GM12892 (cell line): ENCODE data around the gene IL13.
A peak's percentile ranks its signal among the peaks of the same experiment; 100 is the strongest.
"Not testable (repeated sequence)": the region's sequence is repeated elsewhere in the genome, so short reads cannot be mapped to it uniquely, and the experiment has no call there.

Source experiments
- DNase-seq: peaks from one replicate; pipeline ENCODE4 v3.0.0; 2011; ENCODE audit not compliant: insufficient read length
- FAIRE-seq: peaks from 2 replicates; lab custom pipeline; 2011; peaks lifted over from hg19 to GRCh38; lab: Jason Lieb, UNC
- POLR2A ChIP-seq: IDR thresholded peaks from 2 replicates; pipeline ENCODE4 v1.6.1; 2011; ENCODE audit warnings: low read depth, low read length, control low read depth
- POLR2AphosphoS5 ChIP-seq: IDR thresholded peaks from 2 replicates; pipeline ENCODE4 v1.6.1; 2011; ENCODE audit warnings: low read depth, low read length, control low read depth
- TAF1 ChIP-seq: IDR thresholded peaks from 2 replicates; pipeline ENCODE4 v1.6.1; 2011; ENCODE audit warnings: low read depth, mild to moderate bottlenecking, control low read depth, low read length, borderline replicate concordance

Gene IL13

DNA sequence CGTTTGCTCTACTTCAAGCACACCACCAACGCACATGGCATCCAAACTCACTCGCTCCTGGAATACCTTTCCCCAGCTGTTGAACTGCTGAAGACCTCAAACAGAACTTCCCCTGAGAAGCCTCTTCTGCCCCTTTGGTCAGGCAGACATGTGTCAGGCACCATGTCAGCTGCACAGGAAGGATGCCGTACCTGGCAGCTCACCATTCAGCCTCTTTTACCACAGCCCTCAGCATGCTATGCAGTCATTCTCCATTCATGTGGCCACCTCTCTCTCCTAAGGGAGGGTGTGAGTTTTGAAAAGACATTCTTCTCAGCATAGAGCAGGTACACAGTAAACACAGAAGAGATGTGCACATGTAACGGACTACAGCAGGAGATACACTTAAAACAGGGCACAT, 30.0 kb downstream of the IL13 start:
- DNase-seq, result no peak

DNA sequence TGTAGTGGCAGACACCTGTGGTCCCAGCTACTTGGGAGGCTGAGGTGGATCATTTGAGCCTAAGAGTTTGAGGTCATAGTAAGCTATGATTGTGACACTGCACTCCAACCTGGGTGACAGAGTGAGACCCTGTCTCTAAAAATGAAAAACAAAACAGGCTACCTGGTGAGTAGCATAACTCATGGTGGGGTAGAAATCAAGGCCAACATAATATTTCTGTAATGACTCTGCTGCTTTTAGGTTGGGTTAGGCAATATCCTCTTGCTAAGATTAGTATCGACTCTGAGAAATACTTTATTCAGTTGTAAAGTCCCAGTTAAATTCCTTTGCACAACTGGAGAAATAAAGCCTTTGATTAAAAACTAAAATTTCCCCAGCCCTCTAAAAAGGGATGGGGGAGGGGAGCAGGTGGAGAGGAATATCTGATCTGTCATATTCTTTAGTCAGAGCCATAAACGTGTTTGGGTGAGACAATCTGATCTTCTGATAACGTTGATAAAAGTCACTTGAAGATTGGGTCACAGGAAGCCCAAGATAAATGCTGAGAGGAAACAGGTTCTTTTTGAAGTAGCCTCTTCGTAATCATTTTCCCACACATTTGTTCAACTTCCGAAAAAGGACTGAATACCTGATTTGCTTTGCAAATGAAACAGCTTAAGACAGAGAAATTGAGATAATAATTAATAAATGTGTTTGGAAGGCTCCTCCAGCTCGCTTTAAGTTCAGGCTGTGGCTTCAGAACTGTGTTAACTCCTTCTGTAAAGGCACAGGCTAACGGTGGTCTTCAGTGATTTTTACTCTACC, 30.8 kb downstream of the IL13 start:
- no peak for FAIRE-seq
- no peak for TF ChIP-seq TAF1
- TF ChIP-seq POLR2A, result no peak
- no peak for TF ChIP-seq POLR2AphosphoS5
- no peak for DNase-seq

More for the DNA sequence above, 30.0 kb downstream of the IL13 start:
- no peak for TF ChIP-seq POLR2AphosphoS5
- TF ChIP-seq TAF1, result no peak
- peak; percentile 53 for FAIRE-seq

DNA sequence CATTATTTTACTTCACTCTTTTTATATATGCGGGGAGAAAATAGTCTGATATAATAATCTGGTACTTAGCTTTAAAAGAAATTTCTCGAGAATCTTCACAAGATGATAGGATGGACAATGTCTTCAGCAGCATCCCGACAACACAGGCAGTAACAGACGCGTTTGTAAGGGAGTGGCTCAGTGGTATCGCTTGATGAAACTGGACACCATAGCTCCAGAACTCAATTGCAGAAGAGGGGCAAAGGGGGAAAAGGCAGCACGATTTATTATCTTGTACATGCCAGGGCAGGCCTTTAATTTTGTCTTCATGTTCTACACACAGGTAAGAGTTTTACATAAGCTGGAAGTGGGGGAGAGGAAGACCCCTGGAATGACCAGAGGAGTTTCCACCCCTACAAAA, 31.5 kb downstream of the IL13 start:
- DNase-seq (no peak), FAIRE-seq (no peak)
- no peak for TF ChIP-seq POLR2A
- TF ChIP-seq TAF1, result no peak
- TF ChIP-seq POLR2AphosphoS5, result no peak

DNA sequence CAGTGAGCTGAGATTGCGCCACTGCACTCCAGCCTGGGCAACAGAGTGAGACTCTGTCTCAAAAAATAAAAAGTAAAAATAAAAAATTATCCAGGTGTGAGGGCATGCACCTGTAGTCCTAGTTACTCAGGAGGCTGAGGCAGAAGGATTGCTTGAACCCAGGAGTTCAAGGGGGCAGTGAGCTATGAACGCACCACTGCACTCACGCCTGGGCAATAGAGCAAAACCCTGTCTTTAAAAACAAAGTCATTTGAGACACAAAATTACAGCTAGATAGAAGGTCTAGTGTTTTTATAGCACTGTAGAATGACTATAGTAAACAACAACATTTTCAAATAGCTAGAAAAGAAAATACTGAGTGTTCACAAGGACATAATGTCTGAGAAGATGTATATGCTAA, 32.2 kb downstream of the IL13 start:
- TF ChIP-seq POLR2A (no peak), TAF1 (no peak)
- no peak for FAIRE-seq

DNA sequence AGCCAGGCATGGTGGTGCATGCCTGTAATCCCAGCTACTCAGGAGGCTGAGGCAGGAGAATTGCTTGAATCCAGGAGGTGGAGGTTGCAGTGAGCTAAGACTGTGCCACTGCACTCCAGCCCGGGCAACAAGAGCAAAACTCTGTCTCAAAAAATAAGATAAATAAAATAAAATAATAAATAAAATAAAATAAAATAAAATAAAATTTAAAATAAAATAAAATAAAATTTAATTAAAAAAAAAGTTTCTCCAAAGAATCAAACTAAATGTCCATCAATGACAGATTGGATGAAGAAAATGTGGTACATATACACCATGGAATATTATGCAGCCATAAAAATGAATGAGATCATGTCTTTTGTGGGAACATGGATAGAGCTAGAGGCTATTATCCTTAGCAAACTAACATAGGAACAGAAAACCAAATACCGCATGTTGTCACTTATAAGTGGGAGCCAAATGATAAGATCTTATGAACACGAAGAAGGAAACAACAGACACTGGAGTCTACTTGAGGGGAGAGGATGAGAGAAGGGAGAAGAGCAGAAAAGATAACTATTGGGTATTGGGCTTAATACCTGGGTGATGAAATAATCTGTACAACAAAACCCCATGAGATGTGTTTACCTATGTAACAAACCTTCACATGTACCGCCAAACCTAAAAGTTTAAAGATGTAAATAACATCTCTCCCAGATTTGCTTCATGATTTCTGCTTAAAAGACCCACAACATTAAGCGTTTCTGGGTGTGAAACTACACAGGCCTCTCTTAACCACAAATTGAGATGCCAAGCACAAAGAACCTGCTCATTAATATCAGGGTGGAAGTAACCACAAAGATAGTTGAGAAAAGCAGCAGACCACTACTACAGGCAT, 34.0 kb downstream of the IL13 start:
- not testable (repeated sequence) for DNase-seq, FAIRE-seq

More for the DNA sequence above, 32.2 kb downstream of the IL13 start:
- no peak for DNase-seq

DNA sequence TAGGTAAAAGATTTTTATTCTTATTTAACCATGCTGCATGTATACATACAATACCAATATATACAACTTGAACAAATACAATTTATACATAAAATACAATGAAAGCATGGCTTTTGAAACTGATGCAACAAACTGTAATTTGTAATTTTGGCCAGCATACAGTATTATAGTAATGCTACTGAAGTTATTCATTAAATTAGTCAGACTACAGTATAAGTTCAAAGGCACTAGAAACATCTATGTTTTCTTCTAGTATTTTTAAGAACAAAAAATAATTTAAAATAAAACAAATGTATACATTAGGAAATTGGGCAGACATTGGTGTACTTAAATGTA, 34.6 kb downstream of the IL13 start:
- no peak for FAIRE-seq
- TF ChIP-seq POLR2A, result no peak
- no peak for DNase-seq

DNA sequence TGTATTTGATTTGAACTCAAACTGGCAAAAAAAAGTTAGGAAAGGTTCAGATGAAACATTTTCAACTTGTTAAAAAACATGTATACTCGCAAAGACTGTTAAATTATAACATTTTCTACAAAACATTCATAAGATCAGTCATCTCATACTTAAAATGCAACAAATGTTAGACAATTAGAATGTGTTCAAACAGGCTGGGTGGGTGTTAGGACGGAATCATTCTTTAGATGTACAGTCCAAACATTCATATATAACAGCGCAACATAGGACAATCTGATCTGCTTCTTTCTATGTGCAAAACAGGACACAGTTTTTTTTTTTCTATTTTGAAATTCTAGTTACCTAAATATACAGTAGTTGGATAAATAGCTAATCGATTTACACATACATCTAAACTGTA, 38.0 kb downstream of the IL13 start:
- no peak for FAIRE-seq

DNA sequence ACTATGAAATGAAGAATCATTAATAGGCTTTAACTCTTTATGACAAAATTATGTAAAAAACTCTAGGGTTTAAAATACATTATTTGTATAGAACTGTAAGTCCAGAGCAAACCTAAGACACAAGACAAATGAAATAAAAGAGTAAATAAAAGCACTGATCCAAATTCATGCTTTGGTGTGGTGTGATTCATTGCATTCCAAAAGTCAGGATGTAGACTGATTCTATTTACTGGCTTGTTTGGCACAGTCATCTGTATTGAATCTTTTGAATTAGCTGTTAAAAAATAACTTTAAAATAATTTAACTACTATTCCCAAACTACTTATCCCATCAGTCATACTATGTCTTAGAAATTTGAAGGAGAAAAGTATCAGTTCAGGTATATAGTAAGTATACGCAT, 46.9 kb downstream of the IL13 start:
- FAIRE-seq, result no peak
- TF ChIP-seq POLR2AphosphoS5, result no peak
- TF ChIP-seq POLR2A, result no peak
- TF ChIP-seq TAF1, result no peak
- DNase-seq, result no peak

More for the DNA sequence above, 38.0 kb downstream of the IL13 start:
- no peak for DNase-seq
- no peak for TF ChIP-seq POLR2A
- no peak for TF ChIP-seq POLR2AphosphoS5
- TF ChIP-seq TAF1, result no peak

DNA sequence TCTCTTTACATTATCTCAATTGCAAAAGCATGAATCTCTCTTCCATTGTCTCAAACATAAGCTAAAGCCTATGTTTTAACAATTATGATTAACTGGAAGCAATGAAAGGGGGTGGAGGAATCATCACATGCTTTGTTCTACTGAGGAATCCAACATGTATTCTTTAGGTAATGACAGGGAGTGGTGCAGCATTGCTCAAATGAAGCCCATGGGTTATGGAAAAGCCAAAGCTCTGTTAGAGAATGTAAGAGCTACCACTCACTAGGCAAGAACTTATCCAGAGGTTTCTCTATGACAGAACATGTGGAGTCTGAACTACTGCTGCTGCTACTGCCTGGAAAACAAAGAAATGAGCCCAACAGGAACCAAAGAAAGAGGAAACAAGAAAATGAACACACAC, 50.7 kb downstream of the IL13 start:
- DNase-seq, result no peak
- TF ChIP-seq POLR2A, result no peak
- no peak for TF ChIP-seq TAF1
- TF ChIP-seq POLR2AphosphoS5, result no peak

More for the DNA sequence above, 50.7 kb downstream of the IL13 start:
- no peak for FAIRE-seq
